ENCODE measurements around the gene FOXC1.

FOXC1 gene

DNA sequence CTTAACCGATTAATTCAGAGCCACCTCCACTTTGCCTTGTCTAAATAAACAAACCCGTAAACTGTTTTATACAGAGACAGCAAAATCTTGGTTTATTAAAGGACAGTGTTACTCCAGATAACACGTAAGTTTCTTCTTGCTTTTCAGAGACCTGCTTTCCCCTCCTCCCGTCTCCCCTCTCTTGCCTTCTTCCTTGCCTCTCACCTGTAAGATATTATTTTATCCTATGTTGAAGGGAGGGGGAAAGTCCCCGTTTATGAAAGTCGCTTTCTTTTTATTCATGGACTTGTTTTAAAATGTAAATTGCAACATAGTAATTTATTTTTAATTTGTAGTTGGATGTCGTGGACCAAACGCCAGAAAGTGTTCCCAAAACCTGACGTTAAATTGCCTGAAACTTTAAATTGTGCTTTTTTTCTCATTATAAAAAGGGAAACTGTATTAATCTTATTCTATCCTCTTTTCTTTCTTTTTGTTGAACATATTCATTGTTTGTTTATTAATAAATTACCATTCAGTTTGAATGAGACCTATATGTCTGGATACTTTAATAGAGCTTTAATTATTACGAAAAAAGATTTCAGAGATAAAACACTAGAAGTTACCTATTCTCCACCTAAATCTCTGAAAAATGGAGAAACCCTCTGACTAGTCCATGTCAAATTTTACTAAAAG lies 2.7 kb downstream of the FOXC1 start:
- TF ChIP-seq, protein P1, sequence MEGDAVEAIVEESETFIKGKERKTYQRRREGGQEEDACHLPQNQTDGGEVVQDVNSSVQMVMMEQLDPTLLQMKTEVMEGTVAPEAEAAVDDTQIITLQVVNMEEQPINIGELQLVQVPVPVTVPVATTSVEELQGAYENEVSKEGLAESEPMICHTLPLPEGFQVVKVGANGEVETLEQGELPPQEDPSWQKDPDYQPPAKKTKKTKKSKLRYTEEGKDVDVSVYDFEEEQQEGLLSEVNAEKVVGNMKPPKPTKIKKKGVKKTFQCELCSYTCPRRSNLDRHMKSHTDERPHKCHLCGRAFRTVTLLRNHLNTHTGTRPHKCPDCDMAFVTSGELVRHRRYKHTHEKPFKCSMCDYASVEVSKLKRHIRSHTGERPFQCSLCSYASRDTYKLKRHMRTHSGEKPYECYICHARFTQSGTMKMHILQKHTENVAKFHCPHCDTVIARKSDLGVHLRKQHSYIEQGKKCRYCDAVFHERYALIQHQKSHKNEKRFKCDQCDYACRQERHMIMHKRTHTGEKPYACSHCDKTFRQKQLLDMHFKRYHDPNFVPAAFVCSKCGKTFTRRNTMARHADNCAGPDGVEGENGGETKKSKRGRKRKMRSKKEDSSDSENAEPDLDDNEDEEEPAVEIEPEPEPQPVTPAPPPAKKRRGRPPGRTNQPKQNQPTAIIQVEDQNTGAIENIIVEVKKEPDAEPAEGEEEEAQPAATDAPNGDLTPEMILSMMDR (IDR thresholded peaks at IDR 0.05; ENCODE audit: control insufficient read depth, extremely low read depth, insufficient read depth): no peak
- peak overlapping the region; percentile 23; the same call in 1 of the 2 replicates for H3K4me3 ChIP-seq (ENCODE audit: low read depth, low read length)
- DNase-seq (ENCODE audit: low read depth): no peak

DNA sequence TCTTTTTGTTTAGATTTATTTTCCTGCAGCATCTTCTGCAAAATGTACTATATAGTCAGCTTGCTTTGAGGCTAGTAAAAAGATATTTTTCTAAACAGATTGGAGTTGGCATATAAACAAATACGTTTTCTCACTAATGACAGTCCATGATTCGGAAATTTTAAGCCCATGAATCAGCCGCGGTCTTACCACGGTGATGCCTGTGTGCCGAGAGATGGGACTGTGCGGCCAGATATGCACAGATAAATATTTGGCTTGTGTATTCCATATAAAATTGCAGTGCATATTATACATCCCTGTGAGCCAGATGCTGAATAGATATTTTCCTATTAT lies 3.2 kb downstream of the FOXC1 start:
- TF ChIP-seq, protein P1 (IDR thresholded peaks at IDR 0.05; ENCODE audit: control insufficient read depth, extremely low read depth, insufficient read depth): no peak
- no peak overlapping the region for H3K4me3 ChIP-seq (ENCODE audit: low read depth, low read length)
- no peak for DNase-seq (ENCODE audit: low read depth)

DNA sequence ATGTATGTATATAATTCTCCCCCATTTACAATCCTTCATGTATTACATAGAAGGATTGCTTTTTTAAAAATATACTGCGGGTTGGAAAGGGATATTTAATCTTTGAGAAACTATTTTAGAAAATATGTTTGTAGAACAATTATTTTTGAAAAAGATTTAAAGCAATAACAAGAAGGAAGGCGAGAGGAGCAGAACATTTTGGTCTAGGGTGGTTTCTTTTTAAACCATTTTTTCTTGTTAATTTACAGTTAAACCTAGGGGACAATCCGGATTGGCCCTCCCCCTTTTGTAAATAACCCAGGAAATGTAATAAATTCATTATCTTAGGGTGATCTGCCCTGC lies 3.6 kb downstream of the FOXC1 start:
- no peak overlapping the region for H3K4me3 ChIP-seq (ENCODE audit: low read depth, low read length)
- no peak for DNase-seq (ENCODE audit: low read depth)
- TF ChIP-seq, protein P1 (IDR thresholded peaks at IDR 0.05; ENCODE audit: control insufficient read depth, extremely low read depth, insufficient read depth): no peak

DNA sequence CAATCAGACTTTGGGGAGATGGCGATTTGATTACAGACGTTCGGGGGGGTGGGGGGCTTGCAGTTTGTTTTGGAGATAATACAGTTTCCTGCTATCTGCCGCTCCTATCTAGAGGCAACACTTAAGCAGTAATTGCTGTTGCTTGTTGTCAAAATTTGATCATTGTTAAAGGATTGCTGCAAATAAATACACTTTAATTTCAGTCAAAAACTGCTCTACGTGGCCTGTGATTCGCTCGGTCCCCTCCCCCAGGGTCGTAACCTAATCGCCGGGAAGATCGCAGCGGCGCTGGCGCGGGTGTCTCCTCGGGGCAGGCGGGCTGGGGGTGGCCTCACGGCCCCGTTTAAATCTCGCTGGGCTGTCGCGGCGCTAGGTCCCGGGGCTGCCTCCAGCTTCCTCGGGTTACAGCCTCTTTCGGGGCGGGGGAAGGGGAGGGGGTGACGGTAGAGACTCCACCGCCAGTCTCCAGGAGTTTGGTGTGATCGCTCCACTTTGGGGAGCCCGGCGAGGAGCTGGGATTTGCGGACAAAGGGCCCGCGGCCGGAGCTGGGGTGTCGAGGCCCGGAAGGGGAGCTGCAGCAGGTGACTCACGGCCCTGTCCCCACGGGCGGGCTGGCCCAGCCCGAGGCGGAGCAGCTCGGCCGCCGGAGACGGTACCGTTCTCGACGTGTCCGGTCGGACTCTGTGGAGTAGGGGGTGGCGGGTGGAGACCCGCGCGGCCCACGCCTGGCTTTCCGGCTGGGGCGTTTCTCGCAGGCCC lies 4.2 kb downstream of the FOXC1 start:
- DNase-seq (ENCODE audit: low read depth): no peak
- no peak overlapping the region for H3K4me3 ChIP-seq (ENCODE audit: low read depth, low read length)
- TF ChIP-seq, protein P1 (IDR thresholded peaks at IDR 0.05; ENCODE audit: control insufficient read depth, extremely low read depth, insufficient read depth): no peak

DNA sequence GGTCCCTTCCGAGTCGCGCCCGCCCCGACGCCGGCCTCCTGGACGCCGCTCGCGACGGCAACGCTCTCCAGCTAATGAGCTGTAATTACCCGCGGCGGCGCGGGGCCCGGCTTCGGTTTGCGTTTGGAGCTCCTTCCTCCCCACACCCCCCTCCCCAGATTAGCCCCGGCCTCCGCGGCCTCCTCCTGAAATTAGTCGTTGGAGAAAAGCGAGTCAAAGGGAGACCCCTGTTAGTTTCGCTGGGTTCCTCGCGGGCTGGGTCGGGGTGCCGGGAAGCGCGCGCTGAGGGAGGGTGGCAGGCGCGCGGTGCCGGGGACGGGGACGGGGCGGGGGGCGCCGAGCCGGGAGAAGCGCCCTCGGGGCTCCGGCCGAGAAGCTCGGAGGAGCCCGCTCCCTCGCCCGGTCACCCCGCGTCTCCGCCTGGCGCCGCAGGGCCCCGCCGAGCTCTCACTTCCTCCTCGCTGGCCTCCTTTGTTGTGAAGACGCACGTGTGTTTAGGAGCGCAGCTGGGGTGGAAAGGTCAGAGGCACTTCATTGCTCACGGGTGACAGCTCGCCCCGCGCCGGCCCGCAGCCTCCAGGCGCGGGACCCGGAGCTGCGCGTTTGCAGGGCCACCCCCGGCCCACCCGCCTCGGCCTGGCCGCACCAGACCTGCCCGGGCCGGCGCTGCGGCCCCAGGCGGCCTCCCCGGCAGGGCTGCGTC lies 4.9 kb downstream of the FOXC1 start:
- H3K4me3 ChIP-seq (ENCODE audit: low read depth, low read length): no peak overlapping the region
- DNase-seq (ENCODE audit: low read depth): no peak

DNA sequence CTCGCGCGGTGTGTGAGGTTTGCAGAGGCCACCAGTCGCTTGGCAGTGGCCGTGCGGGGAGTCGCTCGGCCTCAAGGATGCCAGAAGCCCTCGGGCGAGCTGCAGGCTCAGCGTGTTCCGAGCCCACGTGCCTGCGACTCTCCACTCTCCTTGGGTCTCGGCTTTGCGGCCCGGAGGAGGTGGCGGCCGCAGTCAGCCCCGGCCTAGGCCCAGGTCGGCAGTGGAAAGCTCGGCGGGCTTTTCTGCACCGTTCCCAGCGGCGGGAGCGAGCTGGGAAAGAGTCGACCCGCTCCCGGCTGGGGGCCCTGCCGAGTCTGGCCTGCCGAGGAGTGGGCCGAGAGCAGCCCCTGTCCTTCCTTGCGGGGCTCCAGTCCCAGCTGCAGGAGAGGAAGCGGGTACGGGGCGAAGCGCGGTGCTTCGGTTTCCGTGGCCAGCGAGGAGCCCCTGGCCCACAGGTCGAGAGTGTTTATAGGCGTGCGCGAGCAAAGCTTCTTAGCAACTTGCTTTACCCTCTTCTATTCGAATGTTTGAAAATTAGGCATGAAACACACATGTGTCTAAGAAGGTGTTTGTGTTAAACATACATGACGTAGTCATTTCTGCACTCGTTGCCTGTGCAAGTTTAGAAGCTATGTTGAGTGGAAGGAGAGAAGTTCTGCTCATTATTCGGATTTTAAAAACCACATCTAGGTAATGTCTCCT lies 5.6 kb downstream of the FOXC1 start:
- H3K4me3 ChIP-seq (ENCODE audit: low read depth, low read length): no peak overlapping the region
- DNase-seq (ENCODE audit: low read depth): no peak
- TF ChIP-seq, protein P1 (IDR thresholded peaks at IDR 0.05; ENCODE audit: control insufficient read depth, extremely low read depth, insufficient read depth): no peak

More for the DNA sequence above, 4.9 kb downstream of the FOXC1 start:
- TF ChIP-seq, protein P1 (IDR thresholded peaks at IDR 0.05; ENCODE audit: control insufficient read depth, extremely low read depth, insufficient read depth): no peak

Measured in LNCaP clone FGC (cell line).